HG03342 (cell line): Measurements from ENCODE around the gene MYO1D.
"Not testable (repeated sequence)": the region's sequence is repeated elsewhere in the genome, so short reads cannot be mapped to it uniquely, and the experiment has no call there.

Experiments
- ATAC-seq: cut with Tn5 transposase; IDR thresholded peaks from one replicate; pipeline ENCODE4 v1.9.1; 2021; ENCODE audit warnings: mild to moderate bottlenecking, moderate library complexity; ENCODE audit not compliant: unreplicated experiment

The MYO1D gene

GRCh38 chr17:32739722-32740121 is 137.2 kb downstream of the MYO1D start:
- no peak for ATAC-seq

GRCh38 chr17:32739151-32739550 is 137.8 kb downstream of the MYO1D start:
- ATAC-seq, result not testable (repeated sequence)

GRCh38 chr17:32733401-32733800 is 143.5 kb downstream of the MYO1D start:
- ATAC-seq, result no peak

- no peak for ATAC-seq
Observed at GRCh38 chr17:32732900-32733299, 144.0 kb downstream of the MYO1D start.

GRCh38 chr17:32732296-32732642 is 144.7 kb downstream of the MYO1D start:
- no peak for ATAC-seq

- no peak for ATAC-seq
Observed at GRCh38 chr17:32731556-32732295, 145.2 kb downstream of the MYO1D start.

- ATAC-seq, result no peak
Observed at GRCh38 chr17:32727681-32728080, 149.2 kb downstream of the MYO1D start.

- ATAC-seq, result no peak
Observed at GRCh38 chr17:32725697-32726096, 151.2 kb downstream of the MYO1D start.

GRCh38 chr17:32723310-32723955 is 153.5 kb downstream of the MYO1D start:
- no peak for ATAC-seq

GRCh38 chr17:32722733-32723132 is 154.2 kb downstream of the MYO1D start:
- ATAC-seq, result no peak

GRCh38 chr17:32720671-32721070 is 156.3 kb downstream of the MYO1D start:
- no peak for ATAC-seq

GRCh38 chr17:32719689-32720088 is 157.2 kb downstream of the MYO1D start:
- no peak for ATAC-seq

GRCh38 chr17:32714922-32715321 is 162.0 kb downstream of the MYO1D start:
- ATAC-seq, result not testable (repeated sequence)

- not testable (repeated sequence) for ATAC-seq
Observed at GRCh38 chr17:32714206-32714605, 162.7 kb downstream of the MYO1D start.

- ATAC-seq, result no peak
Observed at GRCh38 chr17:32713081-32713480, 163.8 kb downstream of the MYO1D start.

GRCh38 chr17:32709562-32709961 is 167.4 kb downstream of the MYO1D start:
- ATAC-seq, result no peak

GRCh38 chr17:32701871-32702270 is 175.1 kb downstream of the MYO1D start:
- no peak for ATAC-seq

- ATAC-seq, result no peak
Observed at GRCh38 chr17:32699247-32699646, 177.7 kb downstream of the MYO1D start.

GRCh38 chr17:32697728-32698625 is 178.9 kb downstream of the MYO1D start:
- no peak for ATAC-seq

GRCh38 chr17:32696426-32696825 is 180.5 kb downstream of the MYO1D start:
- no peak for ATAC-seq

- ATAC-seq, result no peak
Observed at GRCh38 chr17:32695864-32696263, 181.1 kb downstream of the MYO1D start.
